Transverse colon (tissue), 3 donors: ENCODE data around the gene TREML2.

ENCODE experiments used
- EP300 ChIP-seq: sonication (generic); formaldehyde crosslinking; IDR thresholded peaks from one replicate; pipeline ENCODE4 v1.6.1; 2017; ENCODE audit warnings: antibody characterized with exemption, low read depth
- POLR2A ChIP-seq: fragments of 450-650 bp; IDR thresholded peaks from one replicate; pipeline ENCODE4 v1.6.1; 2016; ENCODE audit warnings: antibody characterized with exemption, mild to moderate bottlenecking, moderate library complexity
- TF ChIP-seq, protein P1 (sequence below), 5 experiments: fragments of 200-600 bp in 3 of 5; fragments of 450-650 bp in 2 of 5; sonication (generic) in 3 of 5; IDR thresholded peaks; 1 replicate in 2 of 5; 2 replicates in 3 of 5; pipeline ENCODE4 v1.5.1; 2016 to 2017; ENCODE audit warnings: antibody characterized with exemption in 5 of 5, inconsistent platforms in 3 of 5, mild to moderate bottlenecking in 2 of 5, moderate library complexity in 1 of 5

DNA sequence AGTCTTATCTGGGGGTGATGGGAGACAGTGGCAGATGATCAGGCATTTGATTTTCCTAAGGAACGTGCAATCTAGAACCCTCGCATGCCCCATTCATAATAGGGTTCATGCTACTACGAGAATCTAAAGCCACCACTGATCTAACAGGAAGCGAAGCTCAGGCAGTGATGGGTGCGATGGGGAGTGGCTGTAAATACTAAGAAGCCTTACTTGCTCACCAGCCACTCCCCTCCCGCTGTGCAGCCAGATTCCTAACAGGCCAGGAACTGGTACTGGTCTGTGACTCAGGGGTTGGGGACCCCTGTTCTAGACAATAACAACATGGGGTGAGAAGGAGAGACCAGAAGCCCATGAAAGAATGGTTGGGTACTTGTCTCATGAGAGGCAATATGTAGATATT is 31.7 kb upstream of the TREML2 start:
- TF ChIP-seq, protein P1, sequence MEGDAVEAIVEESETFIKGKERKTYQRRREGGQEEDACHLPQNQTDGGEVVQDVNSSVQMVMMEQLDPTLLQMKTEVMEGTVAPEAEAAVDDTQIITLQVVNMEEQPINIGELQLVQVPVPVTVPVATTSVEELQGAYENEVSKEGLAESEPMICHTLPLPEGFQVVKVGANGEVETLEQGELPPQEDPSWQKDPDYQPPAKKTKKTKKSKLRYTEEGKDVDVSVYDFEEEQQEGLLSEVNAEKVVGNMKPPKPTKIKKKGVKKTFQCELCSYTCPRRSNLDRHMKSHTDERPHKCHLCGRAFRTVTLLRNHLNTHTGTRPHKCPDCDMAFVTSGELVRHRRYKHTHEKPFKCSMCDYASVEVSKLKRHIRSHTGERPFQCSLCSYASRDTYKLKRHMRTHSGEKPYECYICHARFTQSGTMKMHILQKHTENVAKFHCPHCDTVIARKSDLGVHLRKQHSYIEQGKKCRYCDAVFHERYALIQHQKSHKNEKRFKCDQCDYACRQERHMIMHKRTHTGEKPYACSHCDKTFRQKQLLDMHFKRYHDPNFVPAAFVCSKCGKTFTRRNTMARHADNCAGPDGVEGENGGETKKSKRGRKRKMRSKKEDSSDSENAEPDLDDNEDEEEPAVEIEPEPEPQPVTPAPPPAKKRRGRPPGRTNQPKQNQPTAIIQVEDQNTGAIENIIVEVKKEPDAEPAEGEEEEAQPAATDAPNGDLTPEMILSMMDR (IDR thresholded peaks at IDR 0.05) = no peak
- TF ChIP-seq POLR2A (no peak), EP300 (no peak)
